NB4 (cell line): ENCODE data around the gene ENTPD6.

ENCODE experiments used
- POLR2A ChIP-seq: IDR thresholded peaks from 2 replicates; pipeline ENCODE4 v1.6.1; 2011; ENCODE audit warnings: mild to moderate bottlenecking; ENCODE audit not compliant: insufficient read length; ENCODE audit errors: extremely low read depth
- TF ChIP-seq, protein P1 (sequence below): IDR thresholded peaks from one replicate; pipeline ENCODE4 v1.5.1; 2012; ENCODE audit warnings: low read depth, low read length

DNA sequence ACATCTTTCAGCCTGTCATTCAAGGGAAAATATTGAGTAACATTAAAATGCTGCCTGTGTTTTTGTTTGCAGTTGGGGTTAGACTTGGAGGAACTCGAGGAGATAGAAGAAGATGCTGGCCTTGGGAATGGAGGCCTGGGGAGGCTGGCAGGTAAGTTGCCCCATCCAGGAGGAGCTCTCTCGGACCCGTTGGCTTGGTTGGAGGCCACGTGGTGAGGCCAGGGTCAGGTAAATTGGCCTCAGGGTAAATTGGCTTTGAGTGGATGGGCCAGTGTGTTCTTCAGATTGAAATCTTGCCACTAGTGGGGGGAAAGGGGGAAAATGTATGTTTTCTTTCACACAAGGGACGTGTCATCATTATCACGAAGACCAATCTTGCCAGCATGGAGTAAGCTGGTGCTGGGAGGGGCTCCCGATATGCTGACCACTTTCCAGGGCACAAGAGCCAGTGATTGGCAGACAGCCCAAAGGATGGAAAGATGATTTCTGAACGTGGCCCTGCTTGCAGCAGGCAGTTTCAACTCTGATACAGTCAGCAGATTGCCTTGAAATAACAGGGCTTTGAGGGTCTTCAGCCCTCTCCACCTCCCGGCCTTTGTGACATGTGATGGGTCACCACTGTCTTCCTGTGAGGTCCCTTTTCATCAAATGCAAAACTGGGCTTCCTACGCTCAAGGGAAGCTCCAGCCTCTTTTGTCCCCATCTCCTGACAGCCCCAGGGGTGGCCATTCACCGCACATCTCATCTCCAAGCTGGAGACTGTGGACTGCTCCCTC, 73.7 kb downstream of the ENTPD6 start:
- TF ChIP-seq, protein P1, sequence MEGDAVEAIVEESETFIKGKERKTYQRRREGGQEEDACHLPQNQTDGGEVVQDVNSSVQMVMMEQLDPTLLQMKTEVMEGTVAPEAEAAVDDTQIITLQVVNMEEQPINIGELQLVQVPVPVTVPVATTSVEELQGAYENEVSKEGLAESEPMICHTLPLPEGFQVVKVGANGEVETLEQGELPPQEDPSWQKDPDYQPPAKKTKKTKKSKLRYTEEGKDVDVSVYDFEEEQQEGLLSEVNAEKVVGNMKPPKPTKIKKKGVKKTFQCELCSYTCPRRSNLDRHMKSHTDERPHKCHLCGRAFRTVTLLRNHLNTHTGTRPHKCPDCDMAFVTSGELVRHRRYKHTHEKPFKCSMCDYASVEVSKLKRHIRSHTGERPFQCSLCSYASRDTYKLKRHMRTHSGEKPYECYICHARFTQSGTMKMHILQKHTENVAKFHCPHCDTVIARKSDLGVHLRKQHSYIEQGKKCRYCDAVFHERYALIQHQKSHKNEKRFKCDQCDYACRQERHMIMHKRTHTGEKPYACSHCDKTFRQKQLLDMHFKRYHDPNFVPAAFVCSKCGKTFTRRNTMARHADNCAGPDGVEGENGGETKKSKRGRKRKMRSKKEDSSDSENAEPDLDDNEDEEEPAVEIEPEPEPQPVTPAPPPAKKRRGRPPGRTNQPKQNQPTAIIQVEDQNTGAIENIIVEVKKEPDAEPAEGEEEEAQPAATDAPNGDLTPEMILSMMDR: no peak
- TF ChIP-seq POLR2A: no peak
